Mucosa of rectum (tissue), 2 donors: ENCODE measurements around the gene AP3S1.
"Not testable (repeated sequence)": the region's sequence is repeated elsewhere in the genome, so short reads cannot be mapped to it uniquely, and the experiment has no call there.

Experiments used
- H3K27ac ChIP-seq, 2 donors: one replicate each; pipeline ENCODE4 v1.7.0; 2013; ENCODE audit warnings: inconsistent platforms in 2 of 2, low read depth in 2 of 2, low read length in 2 of 2
- H3K27me3 ChIP-seq, 2 donors: one replicate each; pipeline ENCODE4 v1.7.0; 2013; ENCODE audit warnings: low read length in 2 of 2; ENCODE audit not compliant: control insufficient read depth in 2 of 2, insufficient read depth in 2 of 2
- H3K36me3 ChIP-seq, 2 donors: one replicate each; pipeline ENCODE4 v1.7.0; 2013; ENCODE audit warnings: low read length in 2 of 2; ENCODE audit not compliant: control insufficient read depth in 2 of 2, insufficient read depth in 2 of 2
- H3K4me1 ChIP-seq, 2 donors: one replicate each; pipeline ENCODE4 v1.7.0; 2013; ENCODE audit warnings: low read length in 2 of 2, mild to moderate bottlenecking in 1 of 2; ENCODE audit not compliant: control insufficient read depth in 2 of 2, insufficient read depth in 2 of 2
- H3K4me3 ChIP-seq, 2 donors: one replicate each; pipeline ENCODE4 v1.7.0; 2013; ENCODE audit warnings: low read length in 2 of 2
- H3K9ac ChIP-seq, 2 donors: one replicate each; pipeline ENCODE4 v1.7.0; 2013; ENCODE audit warnings: low read length in 2 of 2, low read depth in 1 of 2, mild to moderate bottlenecking in 1 of 2
- H3K9me3 ChIP-seq, 2 donors: one replicate each; pipeline ENCODE4 v1.7.0; 2013; ENCODE audit warnings: low read length in 2 of 2; ENCODE audit not compliant: control insufficient read depth in 2 of 2
- donor health status: healthy.
- donor health status: Normal muscosa, but diverticular disease.

The AP3S1 gene

DNA sequence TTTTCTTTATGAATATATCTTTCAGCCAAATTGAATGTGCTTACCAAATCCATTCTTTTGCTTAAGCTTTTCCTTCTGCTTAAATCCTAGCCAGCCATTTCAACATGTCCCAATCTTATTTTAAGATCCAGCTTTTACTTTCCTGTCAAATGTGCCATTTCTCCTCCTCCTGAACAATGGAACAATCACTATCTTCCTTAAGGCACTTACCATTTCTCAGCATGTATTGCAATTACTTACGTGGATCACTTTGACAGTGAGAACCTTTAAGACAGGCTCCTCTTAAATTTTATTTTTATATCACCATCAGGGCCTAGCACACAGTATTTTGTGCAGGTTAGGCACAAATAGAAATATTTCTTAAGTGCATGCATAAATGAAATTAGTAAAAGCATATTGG, 20.9 kb upstream of the AP3S1 start:
- H3K4me3 ChIP-seq: no peak overlapping the region

DNA sequence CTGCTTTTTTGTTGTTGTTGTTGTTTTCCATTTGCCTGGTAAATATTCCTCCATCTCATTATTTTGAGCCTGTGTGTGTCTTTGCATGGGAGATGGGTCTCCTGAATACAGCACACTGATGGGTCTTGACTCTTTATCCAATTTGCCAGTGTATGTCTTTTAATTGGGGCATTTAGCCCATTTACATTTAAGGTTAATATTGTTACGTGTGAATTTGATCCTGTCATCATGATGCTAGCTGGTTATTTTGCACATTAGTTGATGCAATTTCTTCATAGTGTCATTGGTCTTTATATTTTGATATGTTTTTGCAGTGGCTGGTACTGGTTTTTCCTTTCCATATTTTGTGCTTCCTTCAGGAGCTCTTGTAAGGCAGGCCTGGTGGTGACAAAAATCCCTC, 16.8 kb upstream of the AP3S1 start:
- not testable (repeated sequence) for H3K9ac ChIP-seq, H3K9me3 ChIP-seq, H3K27me3 ChIP-seq, H3K4me3 ChIP-seq, H3K4me1 ChIP-seq, H3K27ac ChIP-seq
- peaks cover 10 to 13% of the 10 kb centered on the region in 2 donors for H3K36me3 ChIP-seq

More for the DNA sequence above, 20.9 kb upstream of the AP3S1 start:
- Histone ChIP-seq H3K9me3 (no peaks in the 10 kb centered on the region), H3K27me3 (peaks cover 6 to 19% of the 10 kb centered on the region in 2 donors), H3K4me1 (peaks cover 0 to 5% of the 10 kb centered on the region in 2 donors), H3K27ac (no peak overlapping the region), H3K9ac (no peak overlapping the region), H3K36me3 (no peaks in the 10 kb centered on the region)

DNA sequence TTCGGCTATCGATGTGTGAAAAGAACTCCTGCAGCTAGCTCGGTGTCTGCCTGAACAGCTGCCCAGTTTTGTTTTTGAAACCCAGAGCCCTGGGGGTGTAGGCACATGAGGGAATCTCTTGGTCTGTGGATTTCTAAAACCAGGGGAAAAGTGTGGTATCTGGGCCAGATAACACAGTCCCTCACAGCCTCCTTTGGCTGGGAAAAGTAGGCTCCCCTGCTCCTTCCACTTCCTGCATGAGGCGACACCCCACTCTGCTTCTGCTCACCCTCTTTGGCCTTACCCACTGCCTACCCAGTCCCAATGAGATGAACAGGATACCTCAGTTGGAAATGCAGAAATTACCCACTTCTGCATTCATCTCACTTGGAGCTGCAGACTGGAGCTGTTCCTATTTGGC, 15.8 kb upstream of the AP3S1 start:
- Histone ChIP-seq H3K4me1 (peaks cover 0 to 2% of the 10 kb centered on the region in 2 donors), H3K4me3 (no peak overlapping the region), H3K9ac (no peak overlapping the region), H3K9me3 (no peaks in the 10 kb centered on the region), H3K27ac (no peak overlapping the region), H3K27me3 (no peaks in the 10 kb centered on the region), H3K36me3 (peaks cover 10 to 19% of the 10 kb centered on the region in 2 donors)

DNA sequence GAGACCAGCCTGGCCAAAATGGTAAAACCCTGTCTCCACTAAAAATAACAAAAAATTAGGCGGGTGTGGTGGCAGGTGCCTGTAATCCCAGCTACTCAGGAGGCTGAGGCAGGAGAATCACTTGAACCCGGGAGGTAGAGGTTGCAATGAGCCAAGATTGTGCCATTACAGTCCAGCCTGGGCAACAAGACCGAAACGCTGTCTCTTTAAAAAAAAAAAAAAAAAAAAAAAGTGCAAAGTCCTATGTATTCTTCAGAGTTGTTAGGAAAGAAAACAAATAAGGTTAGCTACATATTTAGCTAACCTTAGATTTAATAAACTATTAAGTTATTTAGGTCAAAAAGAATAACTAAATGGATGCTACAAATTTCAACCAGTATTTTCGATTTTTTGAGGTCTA, 11.8 kb upstream of the AP3S1 start:
- peaks cover 22 to 42% of the 10 kb centered on the region in 2 donors for H3K36me3 ChIP-seq
- H3K9ac ChIP-seq: no peak overlapping the region
- H3K27ac ChIP-seq: no peak overlapping the region
- no peak overlapping the region for H3K4me3 ChIP-seq
- no peaks in the 10 kb centered on the region for H3K27me3 ChIP-seq
- H3K9me3 ChIP-seq: no peaks in the 10 kb centered on the region
- peaks cover 0 to 2% of the 10 kb centered on the region in 2 donors for H3K4me1 ChIP-seq

DNA sequence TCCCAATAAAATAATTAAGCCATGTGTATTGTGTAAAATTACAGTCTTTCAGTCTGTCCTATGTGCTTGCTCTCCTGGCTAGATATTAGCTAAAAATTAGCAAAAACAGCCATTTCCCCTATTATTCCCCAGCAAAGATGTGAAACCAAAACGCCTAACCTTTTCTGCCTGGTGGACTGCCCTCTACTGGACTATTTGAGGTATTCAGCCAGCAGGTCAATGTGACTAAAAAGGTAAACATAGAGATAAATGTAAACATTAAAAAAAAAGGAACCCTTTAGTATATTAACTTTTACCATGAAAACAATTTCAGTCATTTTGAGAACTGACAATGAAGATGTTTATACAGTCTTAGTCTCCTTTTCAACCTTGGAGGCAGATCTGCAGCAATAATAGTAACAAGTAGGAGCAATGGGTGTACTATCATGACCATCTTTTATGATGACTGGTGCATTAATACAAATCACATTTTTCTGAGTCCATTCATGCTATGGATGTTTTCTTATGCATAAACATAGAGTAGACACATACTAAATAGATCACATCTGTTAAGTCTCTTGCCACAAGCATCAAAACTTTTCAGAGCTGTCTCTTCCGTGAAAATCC, 10.5 kb upstream of the AP3S1 start:
- no peak overlapping the region for H3K9ac ChIP-seq
- H3K9me3 ChIP-seq: no peaks in the 10 kb centered on the region
- H3K4me1 ChIP-seq: peaks cover 0 to 2% of the 10 kb centered on the region in 2 donors
- peaks cover 33 to 52% of the 10 kb centered on the region in 2 donors for H3K36me3 ChIP-seq
- no peak overlapping the region for H3K4me3 ChIP-seq
- no peak overlapping the region for H3K27ac ChIP-seq
- H3K27me3 ChIP-seq: no peaks in the 10 kb centered on the region

DNA sequence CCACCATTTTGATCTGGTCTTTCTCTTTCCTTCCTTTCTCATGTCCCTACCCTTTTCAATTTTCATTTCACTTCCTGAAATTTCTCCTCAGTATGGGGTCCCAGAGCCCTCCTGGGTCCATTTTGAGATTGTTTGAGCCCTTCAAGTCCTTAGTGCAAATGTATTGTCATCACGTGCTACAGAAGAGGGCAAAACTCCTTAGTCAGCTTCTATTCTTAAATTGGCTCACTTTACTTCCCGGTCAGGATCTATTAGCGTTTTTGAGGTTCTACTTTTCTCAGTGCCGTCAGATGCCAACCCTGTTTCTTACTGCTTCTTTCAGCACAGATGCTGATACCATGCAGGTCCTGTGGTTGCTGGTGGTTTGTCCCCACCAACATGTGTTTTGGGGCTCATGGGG, 6.3 kb upstream of the AP3S1 start:
- Histone ChIP-seq H3K27me3 (no peaks in the 10 kb centered on the region), H3K9me3 (no peaks in the 10 kb centered on the region), H3K27ac (no peak overlapping the region), H3K4me1 (peaks cover 13 to 15% of the 10 kb centered on the region in 2 donors), H3K4me3 (no peak overlapping the region), H3K36me3 (peaks cover 33 to 46% of the 10 kb centered on the region in 2 donors), H3K9ac (no peak overlapping the region)

DNA sequence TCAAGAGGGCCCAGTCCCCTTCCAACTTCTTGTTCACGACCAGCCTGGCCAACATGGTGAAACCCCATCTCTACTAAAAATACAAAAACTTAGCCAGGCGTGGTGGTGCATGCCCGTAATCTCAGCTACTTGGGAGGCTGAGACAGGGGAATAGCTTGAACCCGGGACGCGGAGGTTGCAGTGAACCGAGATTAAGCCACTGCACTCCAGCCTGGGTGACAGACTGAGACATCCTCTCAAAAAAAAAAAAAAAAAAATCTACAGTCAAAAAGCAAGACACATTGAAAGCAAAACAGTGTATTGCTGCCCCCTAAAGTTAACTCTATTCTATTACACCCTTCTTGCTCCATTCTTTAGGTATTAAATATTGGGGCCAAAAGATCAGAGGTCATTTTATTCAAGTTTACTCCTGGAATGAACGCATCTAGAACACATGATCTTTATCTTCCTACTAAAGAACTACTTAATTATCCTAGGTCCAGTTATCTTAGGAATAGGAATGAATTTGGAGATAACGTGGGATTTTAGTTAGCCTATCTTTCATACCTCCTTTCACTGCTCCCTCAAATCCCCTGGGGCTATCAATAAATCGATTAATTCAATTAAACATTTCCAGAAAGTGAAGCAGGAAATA, 2.7 kb upstream of the AP3S1 start:
- Histone ChIP-seq H3K27ac (no peak overlapping the region), H3K9ac (no peak overlapping the region)

DNA sequence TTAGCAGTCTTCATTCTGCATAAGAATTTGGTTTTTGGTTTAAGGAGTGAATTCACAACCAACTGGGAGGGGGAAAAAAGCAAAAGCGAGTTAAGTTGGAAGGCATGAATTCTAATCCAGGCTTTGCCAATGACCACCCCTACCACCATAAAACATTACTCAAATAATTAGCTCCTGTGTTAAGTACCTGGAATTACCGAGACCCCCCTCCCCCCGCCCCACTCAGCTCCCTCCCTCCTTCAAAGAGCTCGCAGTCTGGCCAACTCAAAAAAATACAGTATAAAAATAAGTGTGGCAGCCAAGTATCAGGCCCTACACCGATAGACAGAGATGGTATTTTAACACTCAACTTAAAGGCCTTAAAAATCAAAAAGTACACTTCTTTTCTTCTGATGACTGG, 862 bp upstream of the AP3S1 start:
- Histone ChIP-seq H3K36me3 (peaks cover 12 to 13% of the 10 kb centered on the region in 2 donors), H3K9ac (peak overlapping the region; percentile 92), H3K27ac (peak overlapping the region; percentile 93 to 94), H3K4me1 (peaks cover 15 to 28% of the 10 kb centered on the region in 2 donors), H3K27me3 (no peaks in the 10 kb centered on the region), H3K9me3 (no peaks in the 10 kb centered on the region), H3K4me3 (peak overlapping the region; percentile 93)

More for the DNA sequence above, 2.7 kb upstream of the AP3S1 start:
- Histone ChIP-seq H3K27me3 (no peaks in the 10 kb centered on the region), H3K36me3 (peaks cover 23 to 28% of the 10 kb centered on the region in 2 donors), H3K9me3 (no peaks in the 10 kb centered on the region), H3K4me1 (peaks cover 15 to 26% of the 10 kb centered on the region in 2 donors), H3K4me3 (no peak overlapping the region)

DNA sequence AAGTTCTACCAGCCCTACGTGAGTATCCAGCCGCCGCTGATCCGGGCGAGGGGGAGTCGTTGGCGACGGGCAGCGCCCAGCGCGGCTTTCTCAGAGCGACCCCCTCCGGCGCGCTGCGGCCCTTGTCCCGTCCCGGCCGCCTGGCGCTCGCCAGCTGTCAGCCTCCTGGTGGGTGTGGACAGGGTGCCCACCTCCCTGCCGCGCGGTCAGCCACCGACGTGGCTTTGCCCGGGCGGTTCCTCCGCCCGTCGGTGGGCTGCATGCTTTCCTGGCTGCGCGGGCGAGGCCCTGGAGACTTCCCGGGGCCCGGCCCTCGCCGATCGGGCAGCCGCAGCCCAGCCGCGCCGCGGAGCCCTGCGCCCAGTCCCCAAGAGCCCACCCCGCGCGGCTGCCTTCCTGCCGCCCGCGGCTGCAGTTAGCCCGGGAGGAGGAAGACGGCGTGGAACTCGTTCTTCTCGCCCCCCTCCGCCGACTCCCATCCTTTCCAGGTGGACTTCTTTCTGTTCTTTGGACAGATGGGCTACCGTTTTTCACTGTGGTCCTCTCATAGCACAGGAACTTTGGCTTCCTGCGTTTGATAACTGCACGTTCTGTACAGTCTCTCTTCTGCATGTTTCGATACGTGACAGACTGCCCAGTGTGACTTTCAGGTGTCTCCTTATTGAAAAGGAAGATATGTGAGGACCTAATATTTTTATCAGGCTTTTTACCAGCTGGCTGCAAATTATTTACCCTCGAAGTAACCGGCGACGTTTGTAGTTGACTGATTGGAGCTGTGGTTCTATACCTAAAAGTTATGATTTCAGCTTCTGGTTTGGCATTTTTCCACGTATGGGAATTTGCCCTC, 577 bp downstream of the AP3S1 start:
- Histone ChIP-seq H3K27me3 (no peaks in the 10 kb centered on the region), H3K9me3 (no peaks in the 10 kb centered on the region), H3K4me1 (peaks cover 15 to 28% of the 10 kb centered on the region in 2 donors), H3K36me3 (peaks cover 2 to 4% of the 10 kb centered on the region in 2 donors), H3K27ac (peak overlapping the region; percentile 93 to 94), H3K9ac (peak overlapping the region; percentile 81 to 92), H3K4me3 (peak overlapping the region; percentile 93)

DNA sequence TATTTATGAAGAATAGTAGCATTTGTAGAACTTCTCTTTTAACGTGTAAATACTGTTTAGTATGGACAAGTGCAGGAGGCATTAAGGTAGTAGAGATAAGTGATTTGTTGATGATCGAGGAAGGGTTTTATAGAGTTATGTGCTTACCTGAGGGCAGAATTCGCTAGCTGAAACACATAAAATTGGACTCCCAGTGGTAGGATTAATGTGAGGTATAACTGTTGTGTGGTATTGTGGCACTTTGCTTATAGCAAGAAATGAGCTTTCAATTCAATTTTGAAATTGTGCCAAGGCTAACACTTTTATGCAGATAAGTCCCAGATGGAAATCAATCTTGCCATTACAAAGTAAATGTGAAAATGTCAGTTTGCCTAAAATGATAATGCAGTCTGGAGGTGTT, 1.2 kb downstream of the AP3S1 start:
- Histone ChIP-seq H3K27me3 (no peaks in the 10 kb centered on the region), H3K36me3 (no peaks in the 10 kb centered on the region), H3K27ac (no peak overlapping the region), H3K4me1 (peaks cover 15 to 28% of the 10 kb centered on the region in 2 donors), H3K9ac (peak overlapping the region; percentile 81 to 92), H3K9me3 (no peaks in the 10 kb centered on the region), H3K4me3 (peak overlapping the region; percentile 93)
